ENCODE data around the gene PLA2G6. TPM values are rescaled to one million over a fixed set of nuclear protein-coding genes. Genes with fewer than 3 reads are reported as not detected.

PLA2G6 gene
- total and polyA plus RNA-seq, 9 of the 15 experiments (the other 6 are each of a cell fraction or from before 2014, with no cell fraction given), result 0.11 to 12.2 (median 9.7) TPM

- peak; percentile 61; the same call in 1 of the 2 replicates for TF ChIP-seq ZNF511 (CRISPR knock-in tag; IDR thresholded peaks at IDR 0.05)
- TF ChIP-seq HDAC3 (IDR thresholded peaks at IDR 0.05; ENCODE audit: borderline replicate concordance, partially characterized antibody), result no peak
- no peak for TF ChIP-seq CHAMP1 (IDR thresholded peaks at IDR 0.05)
- TF ChIP-seq HOMEZ (CRISPR knock-in tag; IDR thresholded peaks at IDR 0.05), result no peak
- TF ChIP-seq ZBTB11 (CRISPR knock-in tag; IDR thresholded peaks at IDR 0.05), result no peak
- no peak for TF ChIP-seq RHOXF2B (CRISPR knock-in tag; conservative IDR thresholded peaks at IDR 0.05)
- peak in 1 of 2 experiments; percentile 49; a peak in 2 of 4 replicates for TF ChIP-seq MAZ (CRISPR knock-in tag; conservative IDR thresholded peaks at IDR 0.05 in 1 of 2, IDR thresholded peaks at IDR 0.05 in 1 of 2)
- 0 out of 2 replicates have a peak, but pooled peaks have one; percentile 30 for TF ChIP-seq RREB1 (CRISPR knock-in tag; IDR thresholded peaks at IDR 0.05)
- no peak for TF ChIP-seq GTF2A2 (tag; IDR thresholded peaks at IDR 0.05)
Measured at GRCh38 chr22:38214302-38215056, 32.8 kb upstream of the PLA2G6 start (continued).

All from K562 (cell line).